ENCODE data around the gene LMNTD1.

LMNTD1 gene

GRCh38 chr12:25591144-25591543 is 38.1 kb upstream of the LMNTD1 start:
- TF ChIP-seq MAX (IDR thresholded peaks at IDR 0.05) (no peak), EGR1 (IDR thresholded peaks at IDR 0.05) (no peak), CREB1 (IDR thresholded peaks at IDR 0.05; ENCODE audit: low read depth) (no peak), RAD21 (IDR thresholded peaks at IDR 0.05; ENCODE audit: low read depth) (peak; percentile 15; the same call in 1 of the 2 replicates), YY1 (IDR thresholded peaks at IDR 0.05; ENCODE audit: low read depth) (no peak), USF1 (IDR thresholded peaks at IDR 0.05) (no peak), TCF12 (IDR thresholded peaks at IDR 0.05; ENCODE audit: low read depth) (no peak), ZBTB7A (IDR thresholded peaks at IDR 0.05; ENCODE audit: low read depth) (no peak)

- TF ChIP-seq ZBTB7A (IDR thresholded peaks at IDR 0.05; ENCODE audit: low read depth) (no peak), TEAD4 (IDR thresholded peaks at IDR 0.05) (no peak), USF1 (IDR thresholded peaks at IDR 0.05) (0 out of 2 replicates have a peak, but pooled peaks have one; percentile 7), CREB1 (IDR thresholded peaks at IDR 0.05; ENCODE audit: low read depth) (no peak)
Observed at GRCh38 chr12:25590011-25590721, 37.1 kb upstream of the LMNTD1 start.

GRCh38 chr12:25587346-25587745 is 34.3 kb upstream of the LMNTD1 start:
- TF ChIP-seq ZBTB7A (IDR thresholded peaks at IDR 0.05; ENCODE audit: low read depth), result no peak
- no peak for TF ChIP-seq TAF1 (IDR thresholded peaks at IDR 0.05; ENCODE audit: low read depth)
- no peak for TF ChIP-seq MAX (IDR thresholded peaks at IDR 0.05)

- TF ChIP-seq RAD21 (IDR thresholded peaks at IDR 0.05; ENCODE audit: low read depth) (no peak), MAX (IDR thresholded peaks at IDR 0.05) (no peak), TEAD4 (IDR thresholded peaks at IDR 0.05) (no peak), YY1 (IDR thresholded peaks at IDR 0.05; ENCODE audit: low read depth) (no peak), NFIC (IDR thresholded peaks at IDR 0.05) (no peak)
Observed at GRCh38 chr12:25585662-25586061, 32.6 kb upstream of the LMNTD1 start.

- TF ChIP-seq CREB1 (IDR thresholded peaks at IDR 0.05; ENCODE audit: low read depth) (no peak), TCF12 (IDR thresholded peaks at IDR 0.05; ENCODE audit: low read depth) (no peak), EGR1 (IDR thresholded peaks at IDR 0.05) (no peak), REST (IDR thresholded peaks at IDR 0.05; ENCODE audit: low read depth) (no peak)
Observed at GRCh38 chr12:25585021-25585523, 32.0 kb upstream of the LMNTD1 start.

- TF ChIP-seq CEBPB (IDR thresholded peaks at IDR 0.05) (no peak), RAD21 (IDR thresholded peaks at IDR 0.05; ENCODE audit: low read depth) (no peak), TAF1 (IDR thresholded peaks at IDR 0.05; ENCODE audit: low read depth) (no peak), EGR1 (IDR thresholded peaks at IDR 0.05) (no peak), TEAD4 (IDR thresholded peaks at IDR 0.05) (no peak), YY1 (IDR thresholded peaks at IDR 0.05; ENCODE audit: low read depth) (no peak), ZBTB7A (IDR thresholded peaks at IDR 0.05; ENCODE audit: low read depth) (no peak), TCF12 (IDR thresholded peaks at IDR 0.05; ENCODE audit: low read depth) (no peak), USF1 (IDR thresholded peaks at IDR 0.05) (no peak), FOXM1 (IDR thresholded peaks at IDR 0.05; ENCODE audit: borderline replicate concordance, low read depth) (no peak), CREB1 (IDR thresholded peaks at IDR 0.05; ENCODE audit: low read depth) (no peak), REST (IDR thresholded peaks at IDR 0.05; ENCODE audit: low read depth) (no peak), NFIC (IDR thresholded peaks at IDR 0.05) (no peak), MAX (IDR thresholded peaks at IDR 0.05) (no peak), EP300 (IDR thresholded peaks at IDR 0.05; ENCODE audit: borderline replicate concordance) (no peak)
Observed at GRCh38 chr12:25584596-25584995, 31.5 kb upstream of the LMNTD1 start.
